Transverse colon (tissue), 4 donors: ENCODE data around the gene SMCO2. TPM values are rescaled to one million over a fixed set of nuclear protein-coding genes. Genes with fewer than 3 reads are reported as not detected.

ENCODE experiments used
- DNase-seq: peaks from one replicate; pipeline ENCODE4 v3.0.0-alpha.2; 2019
- H3K27ac ChIP-seq, 4 donors: fragments of 200-600 bp; sonication (generic); 2 replicates each; pipeline ENCODE4 v1.5.1; 2016 to 2018; ENCODE audit warnings: inconsistent platforms in 4 of 4
- H3K27me3 ChIP-seq: fragments of 200-600 bp; sonication (generic); 2 replicates; pipeline ENCODE4 v1.5.1; 2017; ENCODE audit warnings: inconsistent platforms
- H3K36me3 ChIP-seq, 4 donors: fragments of 200-600 bp; sonication (generic); 2 replicates each; pipeline ENCODE4 v1.5.1; 2017 to 2019; ENCODE audit warnings: inconsistent platforms in 4 of 4
- H3K4me1 ChIP-seq, 4 donors: fragments of 200-600 bp; sonication (generic); 2 replicates each; pipeline ENCODE4 v1.5.1; 2017 to 2020; ENCODE audit warnings: inconsistent platforms in 4 of 4
- H3K4me3 ChIP-seq, 4 donors: fragments of 200-600 bp; sonication (generic); 1 replicate in 1 of 4; 2 replicates in 3 of 4; pipeline versions ENCODE4 v1.5.1 to v1.6.1; 2017 to 2019; ENCODE audit warnings: inconsistent platforms in 4 of 4
- H3K9me3 ChIP-seq, 2 donors: fragments of 200-600 bp; sonication (generic); 2 replicates each; pipeline ENCODE4 v1.5.1; 2017 to 2019; ENCODE audit warnings: inconsistent platforms in 2 of 2
- CTCF ChIP-seq, 5 experiments: fragments of 200-600 bp in 3 of 5; fragments of 450-650 bp in 2 of 5; sonication (generic) in 3 of 5; IDR thresholded peaks; 1 replicate in 2 of 5; 2 replicates in 3 of 5; pipeline ENCODE4 v1.5.1; 2016 to 2017; ENCODE audit warnings: antibody characterized with exemption in 5 of 5, inconsistent platforms in 3 of 5, mild to moderate bottlenecking in 2 of 5, moderate library complexity in 1 of 5
- EP300 ChIP-seq: sonication (generic); formaldehyde crosslinking; IDR thresholded peaks from one replicate; pipeline ENCODE4 v1.6.1; 2017; ENCODE audit warnings: antibody characterized with exemption, low read depth
- POLR2A ChIP-seq: fragments of 450-650 bp; IDR thresholded peaks from one replicate; pipeline ENCODE4 v1.6.1; 2016; ENCODE audit warnings: antibody characterized with exemption, mild to moderate bottlenecking, moderate library complexity
- POLR2AphosphoS5 ChIP-seq, 3 donors: sonication (generic); formaldehyde crosslinking; IDR thresholded peaks; one replicate each; pipeline ENCODE4 v1.6.1; 2016; ENCODE audit warnings: antibody characterized with exemption in 3 of 3
- WGBS, 2 donors: methylation state at CpG; one replicate each; pipeline ENCODE4 v1.1.5; 2018; ENCODE audit warnings: low coverage in 1 of 2; 5-methylcytosine and 5-hydroxymethylcytosine counted together
- in situ Hi-C, 4 donors: fragments of 200-750 bp; cut with MboI; loops; one replicate each; pipeline versions ENCODE4 v1.15.0 to v1.15.1; 2017; ENCODE audit warnings: low sequenced_read_pairs in 3 of 4, low pct_ligation_motif_present in 1 of 4, low pct_unique_long_range_greater_than_20kb in 1 of 4
- intact Hi-C: fragments of 100-400 bp; cut with DNase I; formaldehyde crosslinking; loops from one replicate; pipeline ENCODE4 v1.15.1; 2023; ENCODE audit warnings: low total_unique reads
- total RNA-seq, 4 donors: library from RNA; depleted of rRNA; stranded (reverse); fragments of >200 nt; gene quantifications; one replicate each; pipeline ENCODE4 v1.1.0, GENCODE V29; 2016

Gene SMCO2
- total RNA-seq, 4 donors from 2014 or later = not detected

DNA sequence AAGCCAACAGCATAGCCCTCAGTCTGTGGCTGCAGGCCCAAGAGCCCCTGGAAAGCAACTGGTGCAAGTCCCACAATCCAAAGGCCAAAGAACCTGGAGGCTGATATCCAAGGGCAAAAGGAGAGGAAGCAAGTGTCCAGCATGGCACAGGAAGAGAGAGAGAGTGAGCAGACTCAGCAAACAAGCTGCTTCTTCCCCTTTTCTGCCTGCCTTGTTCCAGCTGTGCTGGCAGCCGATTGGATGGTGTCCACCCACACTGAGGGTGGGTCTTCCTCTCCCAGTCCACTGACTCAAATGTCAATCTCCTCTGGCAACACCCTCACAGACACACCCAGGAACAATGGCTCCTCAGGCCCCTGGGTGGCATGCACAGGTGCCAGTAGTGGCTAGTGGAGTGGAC, 33.5 kb downstream of the SMCO2 start:
- TF ChIP-seq POLR2A (no peak), POLR2AphosphoS5 (IDR thresholded peaks at IDR 0.05) (no peak), EP300 (no peak), CTCF (IDR thresholded peaks at IDR 0.05) (no peak)
- Histone ChIP-seq H3K9me3 (peaks cover 9 to 18% of the 10 kb centered on the region in 2 donors), H3K36me3 (no peaks in the 10 kb centered on the region), H3K4me1 (no peaks in the 10 kb centered on the region), H3K27ac (no peak overlapping the region), H3K4me3 (no peak overlapping the region), H3K27me3 (no peaks in the 10 kb centered on the region)
- WGBS, 2 donors = 76% methylated on average over 1 of the region's 1 CpG; no CpG with 5 or more reads in 1 of the 2 donors
- in situ Hi-C loops (no loop called here), intact Hi-C loops (no loop called here)
- DNase-seq = no peak

DNA sequence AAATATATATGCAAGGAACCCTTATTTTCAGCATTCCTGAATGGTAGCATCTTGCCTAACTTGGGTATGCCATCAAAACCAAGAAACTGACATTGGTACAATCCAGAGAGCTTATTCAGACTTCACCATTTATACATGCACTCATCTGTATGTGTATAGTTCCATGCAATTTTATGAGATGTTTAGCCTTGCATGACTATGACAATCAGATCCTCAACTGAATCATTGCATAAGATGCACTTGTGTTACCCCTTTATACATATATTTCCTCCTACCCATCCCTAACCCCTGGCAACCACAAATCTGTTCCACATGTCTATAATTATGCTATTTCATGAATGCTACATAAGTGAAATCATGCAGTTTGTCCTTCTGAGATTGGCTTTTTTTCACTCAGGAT, 40.4 kb downstream of the SMCO2 start:
- Histone ChIP-seq H3K27ac (no peak overlapping the region), H3K9me3 (no peaks in the 10 kb centered on the region), H3K27me3 (no peaks in the 10 kb centered on the region), H3K36me3 (no peaks in the 10 kb centered on the region), H3K4me3 (no peak overlapping the region), H3K4me1 (no peaks in the 10 kb centered on the region)
- no peak for TF ChIP-seq POLR2A
- TF ChIP-seq EP300 = no peak
- no peak for TF ChIP-seq CTCF (IDR thresholded peaks at IDR 0.05)
- no peak for TF ChIP-seq POLR2AphosphoS5 (IDR thresholded peaks at IDR 0.05)
- intact Hi-C loops (loop anchor here (5.0 kb wide), 1 partner anchor 1850 kb away; no protein-coding TSS in a partner anchor), in situ Hi-C loops (no loop called here)
- no peak for DNase-seq

GRCh38 chr12:27488479-27488878, 41.9 kb downstream of the SMCO2 start:
- TF ChIP-seq POLR2A (no peak), POLR2AphosphoS5 (IDR thresholded peaks at IDR 0.05) (no peak), CTCF (IDR thresholded peaks at IDR 0.05) (no peak), EP300 (no peak)
- intact Hi-C loops = loop anchor here (5.0 kb wide), 1 partner anchor 1849 kb away; no protein-coding TSS in a partner anchor

GRCh38 chr12:27491226-27491625, 44.7 kb downstream of the SMCO2 start:
- in situ Hi-C loops (no loop called here), intact Hi-C loops (no loop called here)
- Histone ChIP-seq H3K36me3 (no peaks in the 10 kb centered on the region), H3K9me3 (no peaks in the 10 kb centered on the region), H3K4me1 (no peaks in the 10 kb centered on the region), H3K27me3 (no peaks in the 10 kb centered on the region), H3K27ac (no peak overlapping the region), H3K4me3 (no peak overlapping the region)
- no peak for DNase-seq
- WGBS, 2 donors = 69 to 75% methylated on average over 2 of the region's 2 CpGs
- TF ChIP-seq POLR2AphosphoS5 (IDR thresholded peaks at IDR 0.05) = no peak
- TF ChIP-seq EP300 = no peak
- no peak for TF ChIP-seq POLR2A
- TF ChIP-seq CTCF (IDR thresholded peaks at IDR 0.05) = no peak

More at GRCh38 chr12:27488479-27488878, 41.9 kb downstream of the SMCO2 start:
- Histone ChIP-seq H3K27me3 (no peaks in the 10 kb centered on the region), H3K9me3 (no peaks in the 10 kb centered on the region), H3K4me3 (no peak overlapping the region), H3K36me3 (no peaks in the 10 kb centered on the region), H3K27ac (no peak overlapping the region), H3K4me1 (no peaks in the 10 kb centered on the region)
- WGBS, 2 donors = 71 to 78% methylated on average over 5 of the region's 5 CpGs
- DNase-seq = no peak
- in situ Hi-C loops = no loop called here
